ENCODE data around the gene SGSM1.
A peak's percentile ranks its signal among the peaks of the same experiment; 100 is the strongest.

The SGSM1 gene

GRCh38 chr22:24831687-24832086 lies 25.7 kb downstream of the SGSM1 start:
- H3K36me3 ChIP-seq (ENCODE audit: control insufficient read depth, low read length) = no peaks in the 10 kb centered on the region
- no peak overlapping the region for H3K4me2 ChIP-seq (ENCODE audit: low read length)
- H3K4me1 ChIP-seq (ENCODE audit: control insufficient read depth, low read length) = no peaks in the 10 kb centered on the region
- H3K9me3 ChIP-seq (ENCODE audit: control insufficient read depth, insufficient read depth, low read length) = no peaks in the 10 kb centered on the region
- no peaks in the 10 kb centered on the region for H3F3A ChIP-seq (ENCODE audit: control insufficient read depth, insufficient read depth)
- no peak overlapping the region for H3K27ac ChIP-seq (ENCODE audit: low read depth, low read length)
- TF ChIP-seq CTCF (IDR thresholded peaks at IDR 0.05; ENCODE audit: low read depth, low read length, poor library complexity, severe bottlenecking) = no peak
- TF ChIP-seq EZH2phosphoT487 (IDR thresholded peaks at IDR 0.05; ENCODE audit: borderline replicate concordance, low read length) = no peak
- H4K20me1 ChIP-seq (ENCODE audit: control insufficient read depth, insufficient read depth, low read depth, low read length) = no peaks in the 10 kb centered on the region
- no peaks in the 10 kb centered on the region for H3K79me2 ChIP-seq (ENCODE audit: control insufficient read depth, low read length)
- H3K4me3 ChIP-seq (ENCODE audit: low read length) = no peak overlapping the region
- no peaks in the 10 kb centered on the region for H3K27me3 ChIP-seq (ENCODE audit: control insufficient read depth, low read length)
- no peaks in the 10 kb centered on the region for H3K9me2 ChIP-seq (replicated peaks; ENCODE audit: control insufficient read depth, low read length)

GRCh38 chr22:24833881-24834495 lies 28.0 kb downstream of the SGSM1 start:
- no peaks in the 10 kb centered on the region for H4K20me1 ChIP-seq (ENCODE audit: control insufficient read depth, insufficient read depth, low read depth, low read length)
- no peaks in the 10 kb centered on the region for H3K4me1 ChIP-seq (ENCODE audit: control insufficient read depth, low read length)
- no peak overlapping the region for H3K4me3 ChIP-seq (ENCODE audit: low read length)
- no peaks in the 10 kb centered on the region for H3F3A ChIP-seq (ENCODE audit: control insufficient read depth, insufficient read depth)
- TF ChIP-seq CTCF (IDR thresholded peaks at IDR 0.05; ENCODE audit: low read depth, low read length, poor library complexity, severe bottlenecking) = no peak
- no peak for TF ChIP-seq EZH2phosphoT487 (IDR thresholded peaks at IDR 0.05; ENCODE audit: borderline replicate concordance, low read length)
- H3K36me3 ChIP-seq (ENCODE audit: control insufficient read depth, low read length) = no peaks in the 10 kb centered on the region
- no peaks in the 10 kb centered on the region for H3K27me3 ChIP-seq (ENCODE audit: control insufficient read depth, low read length)
- H3K4me2 ChIP-seq (ENCODE audit: low read length) = no peak overlapping the region
- no peaks in the 10 kb centered on the region for H3K9me3 ChIP-seq (ENCODE audit: control insufficient read depth, insufficient read depth, low read length)
- no peak overlapping the region for H3K27ac ChIP-seq (ENCODE audit: low read depth, low read length)
- H3K79me2 ChIP-seq (ENCODE audit: control insufficient read depth, low read length) = no peaks in the 10 kb centered on the region
- H3K9me2 ChIP-seq (replicated peaks; ENCODE audit: control insufficient read depth, low read length) = no peaks in the 10 kb centered on the region

- H3K4me2 ChIP-seq (ENCODE audit: low read length) = no peak overlapping the region
- TF ChIP-seq CTCF (IDR thresholded peaks at IDR 0.05; ENCODE audit: low read depth, low read length, poor library complexity, severe bottlenecking) (peak; percentile 41), EZH2phosphoT487 (IDR thresholded peaks at IDR 0.05; ENCODE audit: borderline replicate concordance, low read length) (no peak)
- H3K27me3 ChIP-seq (ENCODE audit: control insufficient read depth, low read length) = no peaks in the 10 kb centered on the region
- H3F3A ChIP-seq (ENCODE audit: control insufficient read depth, insufficient read depth) = no peaks in the 10 kb centered on the region
- H3K36me3 ChIP-seq (ENCODE audit: control insufficient read depth, low read length) = no peaks in the 10 kb centered on the region
- no peaks in the 10 kb centered on the region for H3K9me2 ChIP-seq (replicated peaks; ENCODE audit: control insufficient read depth, low read length)
- H3K27ac ChIP-seq (ENCODE audit: low read depth, low read length) = no peak overlapping the region
- no peaks in the 10 kb centered on the region for H3K9me3 ChIP-seq (ENCODE audit: control insufficient read depth, insufficient read depth, low read length)
- H3K4me3 ChIP-seq (ENCODE audit: low read length) = no peak overlapping the region
- H4K20me1 ChIP-seq (ENCODE audit: control insufficient read depth, insufficient read depth, low read depth, low read length) = no peaks in the 10 kb centered on the region
- H3K79me2 ChIP-seq (ENCODE audit: control insufficient read depth, low read length) = no peaks in the 10 kb centered on the region
- no peaks in the 10 kb centered on the region for H3K4me1 ChIP-seq (ENCODE audit: control insufficient read depth, low read length)
These were observed 29.0 kb downstream of the SGSM1 start for GRCh38 chr22:24834845-24835570.

Measured in DOHH2 (cell line).